Activated CD4-positive, alpha-beta T cell treated with anti-CD3 and anti-CD28 coated beads for 24 hours (primary cell): ENCODE measurements around the gene RSAD1.

Experiments
- DNase-seq, 2 donors: peaks; one replicate each; pipeline ENCODE4 v3.0.0-alpha.2; 2020; ENCODE audit warnings: low read depth in 2 of 2

The RSAD1 gene

GRCh38 chr17:50458270-50458669 lies 20.4 kb upstream of the RSAD1 start:
- no peak for DNase-seq

GRCh38 chr17:50458701-50459676 lies 19.7 kb upstream of the RSAD1 start:
- no peak for DNase-seq

- no peak for DNase-seq
Observed at GRCh38 chr17:50459756-50460155, 18.9 kb upstream of the RSAD1 start.

- no peak for DNase-seq
Observed at GRCh38 chr17:50460831-50461526, 17.7 kb upstream of the RSAD1 start.

GRCh38 chr17:50461550-50462132 lies 17.0 kb upstream of the RSAD1 start:
- DNase-seq, result no peak

GRCh38 chr17:50462446-50462845 lies 16.2 kb upstream of the RSAD1 start:
- no peak for DNase-seq

GRCh38 chr17:50464121-50464520 lies 14.5 kb upstream of the RSAD1 start:
- DNase-seq, result no peak

- no peak for DNase-seq
Observed at GRCh38 chr17:50464736-50465135, 13.9 kb upstream of the RSAD1 start.

- DNase-seq, result no peak
Observed at GRCh38 chr17:50465171-50465570, 13.5 kb upstream of the RSAD1 start.

- DNase-seq, result no peak
Observed at GRCh38 chr17:50465635-50466034, 13.0 kb upstream of the RSAD1 start.

- DNase-seq, result no peak
Observed at GRCh38 chr17:50466371-50467113, 12.1 kb upstream of the RSAD1 start.

GRCh38 chr17:50467114-50467854 lies 11.4 kb upstream of the RSAD1 start:
- no peak for DNase-seq

- DNase-seq, result no peak
Observed at GRCh38 chr17:50467855-50468303, 10.8 kb upstream of the RSAD1 start.

- DNase-seq, result no peak
Observed at GRCh38 chr17:50468304-50469207, 10.1 kb upstream of the RSAD1 start, which contains the start of gene CHAD. TSS of gene CHAD (minus strand) at chr17:50468880. CDS start at chr17:50468813, 67 bp downstream.

GRCh38 chr17:50469208-50469605 lies 9.5 kb upstream of the RSAD1 start:
- no peak for DNase-seq

- no peak for DNase-seq
Observed at GRCh38 chr17:50469671-50470305, 8.9 kb upstream of the RSAD1 start.

- no peak for DNase-seq
Observed at GRCh38 chr17:50470426-50470825, 8.2 kb upstream of the RSAD1 start.

GRCh38 chr17:50471009-50471905 lies 7.4 kb upstream of the RSAD1 start:
- no peak for DNase-seq
